ENCODE measurements around the gene MAML2. TPM values are rescaled to one million over a fixed set of nuclear protein-coding genes. Genes with fewer than 3 reads are reported as not detected.

Gene MAML2
- total and polyA plus RNA-seq, 2 experiments from 2014 or later, result 2.0 to 7.1 TPM

DNA sequence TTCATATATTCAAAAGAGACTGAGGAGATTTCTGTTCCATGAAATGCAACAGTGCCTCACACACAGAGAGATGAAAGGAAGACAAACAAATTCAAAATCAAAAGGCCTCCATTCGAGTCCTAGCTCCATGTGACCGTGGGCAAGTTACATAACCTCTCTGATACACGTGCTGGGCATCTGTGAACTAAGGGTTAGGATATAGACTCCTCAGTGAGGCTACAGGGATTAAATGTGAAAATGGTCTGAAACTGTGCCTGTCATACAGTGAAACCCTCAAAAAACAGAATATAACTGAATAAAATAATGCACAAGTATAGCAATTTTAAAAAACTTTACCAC, 307.3 kb downstream of the MAML2 start:
- Mint-ChIP-seq H3K4me3 (no peak overlapping the region), H3K27ac (no peak overlapping the region), H3K36me3 (ENCODE audit: low read depth) (no peaks in the 10 kb centered on the region), H3K4me1 (peaks cover 13% of the 10 kb centered on the region), H3K27me3 (ENCODE audit: insufficient read depth, low read depth, poor library complexity) (no peaks in the 10 kb centered on the region), H3K9me3 (no peaks in the 10 kb centered on the region)
- Histone ChIP-seq H3K27ac (ENCODE audit: low read depth) (no peak overlapping the region), H3K79me2 (replicated peaks; ENCODE audit: insufficient read depth) (no peaks in the 10 kb centered on the region), H3K36me3 (ENCODE audit: insufficient read depth) (no peaks in the 10 kb centered on the region), H3K9me2 (ENCODE audit: insufficient read depth) (no peaks in the 10 kb centered on the region), H4K20me1 (replicated peaks; ENCODE audit: insufficient read depth) (no peaks in the 10 kb centered on the region), H3K4me1 (ENCODE audit: insufficient read depth) (peaks cover 7% of the 10 kb centered on the region; the same call in 1 of the 2 replicates), H3K27me3 (ENCODE audit: insufficient read depth) (no peaks in the 10 kb centered on the region), H3K4me3 (no peak overlapping the region), H3F3A (replicated peaks; ENCODE audit: low read depth) (no peaks in the 10 kb centered on the region), H2AFZ (no peak overlapping the region), H3K4me2 (no peak overlapping the region)
- TF ChIP-seq EZH2 (IDR thresholded peaks at IDR 0.05; ENCODE audit: low read depth, unreplicated experiment), result no peak
- no peak for TF ChIP-seq STAT1 (IDR thresholded peaks at IDR 0.05; ENCODE audit: unreplicated experiment)
- TF ChIP-seq, protein P1, sequence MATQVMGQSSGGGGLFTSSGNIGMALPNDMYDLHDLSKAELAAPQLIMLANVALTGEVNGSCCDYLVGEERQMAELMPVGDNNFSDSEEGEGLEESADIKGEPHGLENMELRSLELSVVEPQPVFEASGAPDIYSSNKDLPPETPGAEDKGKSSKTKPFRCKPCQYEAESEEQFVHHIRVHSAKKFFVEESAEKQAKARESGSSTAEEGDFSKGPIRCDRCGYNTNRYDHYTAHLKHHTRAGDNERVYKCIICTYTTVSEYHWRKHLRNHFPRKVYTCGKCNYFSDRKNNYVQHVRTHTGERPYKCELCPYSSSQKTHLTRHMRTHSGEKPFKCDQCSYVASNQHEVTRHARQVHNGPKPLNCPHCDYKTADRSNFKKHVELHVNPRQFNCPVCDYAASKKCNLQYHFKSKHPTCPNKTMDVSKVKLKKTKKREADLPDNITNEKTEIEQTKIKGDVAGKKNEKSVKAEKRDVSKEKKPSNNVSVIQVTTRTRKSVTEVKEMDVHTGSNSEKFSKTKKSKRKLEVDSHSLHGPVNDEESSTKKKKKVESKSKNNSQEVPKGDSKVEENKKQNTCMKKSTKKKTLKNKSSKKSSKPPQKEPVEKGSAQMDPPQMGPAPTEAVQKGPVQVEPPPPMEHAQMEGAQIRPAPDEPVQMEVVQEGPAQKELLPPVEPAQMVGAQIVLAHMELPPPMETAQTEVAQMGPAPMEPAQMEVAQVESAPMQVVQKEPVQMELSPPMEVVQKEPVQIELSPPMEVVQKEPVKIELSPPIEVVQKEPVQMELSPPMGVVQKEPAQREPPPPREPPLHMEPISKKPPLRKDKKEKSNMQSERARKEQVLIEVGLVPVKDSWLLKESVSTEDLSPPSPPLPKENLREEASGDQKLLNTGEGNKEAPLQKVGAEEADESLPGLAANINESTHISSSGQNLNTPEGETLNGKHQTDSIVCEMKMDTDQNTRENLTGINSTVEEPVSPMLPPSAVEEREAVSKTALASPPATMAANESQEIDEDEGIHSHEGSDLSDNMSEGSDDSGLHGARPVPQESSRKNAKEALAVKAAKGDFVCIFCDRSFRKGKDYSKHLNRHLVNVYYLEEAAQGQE (IDR thresholded peaks at IDR 0.05; ENCODE audit: unreplicated experiment), result no peak
- TF ChIP-seq NANOG (IDR thresholded peaks at IDR 0.05; ENCODE audit: borderline replicate concordance), result no peak
- TF ChIP-seq, protein P2, sequence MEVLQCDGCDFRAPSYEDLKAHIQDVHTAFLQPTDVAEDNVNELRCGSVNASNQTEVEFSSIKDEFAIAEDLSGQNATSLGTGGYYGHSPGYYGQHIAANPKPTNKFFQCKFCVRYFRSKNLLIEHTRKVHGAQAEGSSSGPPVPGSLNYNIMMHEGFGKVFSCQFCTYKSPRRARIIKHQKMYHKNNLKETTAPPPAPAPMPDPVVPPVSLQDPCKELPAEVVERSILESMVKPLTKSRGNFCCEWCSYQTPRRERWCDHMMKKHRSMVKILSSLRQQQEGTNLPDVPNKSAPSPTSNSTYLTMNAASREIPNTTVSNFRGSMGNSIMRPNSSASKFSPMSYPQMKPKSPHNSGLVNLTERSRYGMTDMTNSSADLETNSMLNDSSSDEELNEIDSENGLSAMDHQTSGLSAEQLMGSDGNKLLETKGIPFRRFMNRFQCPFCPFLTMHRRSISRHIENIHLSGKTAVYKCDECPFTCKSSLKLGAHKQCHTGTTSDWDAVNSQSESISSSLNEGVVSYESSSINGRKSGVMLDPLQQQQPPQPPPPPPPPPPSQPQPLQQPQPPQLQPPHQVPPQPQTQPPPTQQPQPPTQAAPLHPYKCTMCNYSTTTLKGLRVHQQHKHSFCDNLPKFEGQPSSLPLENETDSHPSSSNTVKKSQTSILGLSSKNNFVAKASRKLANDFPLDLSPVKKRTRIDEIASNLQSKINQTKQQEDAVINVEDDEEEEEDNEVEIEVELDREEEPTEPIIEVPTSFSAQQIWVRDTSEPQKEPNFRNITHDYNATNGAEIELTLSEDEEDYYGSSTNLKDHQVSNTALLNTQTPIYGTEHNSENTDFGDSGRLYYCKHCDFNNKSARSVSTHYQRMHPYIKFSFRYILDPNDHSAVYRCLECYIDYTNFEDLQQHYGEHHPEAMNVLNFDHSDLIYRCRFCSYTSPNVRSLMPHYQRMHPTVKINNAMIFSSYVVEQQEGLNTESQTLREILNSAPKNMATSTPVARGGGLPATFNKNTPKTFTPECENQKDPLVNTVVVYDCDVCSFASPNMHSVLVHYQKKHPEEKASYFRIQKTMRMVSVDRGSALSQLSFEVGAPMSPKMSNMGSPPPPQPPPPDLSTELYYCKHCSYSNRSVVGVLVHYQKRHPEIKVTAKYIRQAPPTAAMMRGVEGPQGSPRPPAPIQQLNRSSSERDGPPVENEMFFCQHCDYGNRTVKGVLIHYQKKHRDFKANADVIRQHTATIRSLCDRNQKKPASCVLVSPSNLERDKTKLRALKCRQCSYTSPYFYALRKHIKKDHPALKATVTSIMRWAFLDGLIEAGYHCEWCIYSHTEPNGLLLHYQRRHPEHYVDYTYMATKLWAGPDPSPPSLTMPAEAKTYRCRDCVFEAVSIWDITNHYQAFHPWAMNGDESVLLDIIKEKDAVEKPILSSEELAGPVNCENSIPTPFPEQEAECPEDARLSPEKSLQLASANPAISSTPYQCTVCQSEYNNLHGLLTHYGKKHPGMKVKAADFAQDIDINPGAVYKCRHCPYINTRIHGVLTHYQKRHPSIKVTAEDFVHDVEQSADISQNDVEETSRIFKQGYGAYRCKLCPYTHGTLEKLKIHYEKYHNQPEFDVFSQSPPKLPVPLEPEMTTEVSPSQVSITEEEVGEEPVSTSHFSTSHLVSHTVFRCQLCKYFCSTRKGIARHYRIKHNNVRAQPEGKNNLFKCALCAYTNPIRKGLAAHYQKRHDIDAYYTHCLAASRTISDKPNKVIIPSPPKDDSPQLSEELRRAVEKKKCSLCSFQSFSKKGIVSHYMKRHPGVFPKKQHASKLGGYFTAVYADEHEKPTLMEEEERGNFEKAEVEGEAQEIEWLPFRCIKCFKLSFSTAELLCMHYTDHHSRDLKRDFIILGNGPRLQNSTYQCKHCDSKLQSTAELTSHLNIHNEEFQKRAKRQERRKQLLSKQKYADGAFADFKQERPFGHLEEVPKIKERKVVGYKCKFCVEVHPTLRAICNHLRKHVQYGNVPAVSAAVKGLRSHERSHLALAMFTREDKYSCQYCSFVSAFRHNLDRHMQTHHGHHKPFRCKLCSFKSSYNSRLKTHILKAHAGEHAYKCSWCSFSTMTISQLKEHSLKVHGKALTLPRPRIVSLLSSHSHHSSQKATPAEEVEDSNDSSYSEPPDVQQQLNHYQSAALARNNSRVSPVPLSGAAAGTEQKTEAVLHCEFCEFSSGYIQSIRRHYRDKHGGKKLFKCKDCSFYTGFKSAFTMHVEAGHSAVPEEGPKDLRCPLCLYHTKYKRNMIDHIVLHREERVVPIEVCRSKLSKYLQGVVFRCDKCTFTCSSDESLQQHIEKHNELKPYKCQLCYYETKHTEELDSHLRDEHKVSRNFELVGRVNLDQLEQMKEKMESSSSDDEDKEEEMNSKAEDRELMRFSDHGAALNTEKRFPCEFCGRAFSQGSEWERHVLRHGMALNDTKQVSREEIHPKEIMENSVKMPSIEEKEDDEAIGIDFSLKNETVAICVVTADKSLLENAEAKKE (CRISPR knock-in tag; IDR thresholded peaks at IDR 0.05), result no peak
- no peak for TF ChIP-seq POLR2AphosphoS5 (IDR thresholded peaks at IDR 0.05; ENCODE audit: low read depth)
- no peak for TF ChIP-seq ZNF114 (CRISPR knock-in tag; IDR thresholded peaks at IDR 0.05)
- no peak for TF ChIP-seq JUNB (IDR thresholded peaks at IDR 0.05; ENCODE audit: unreplicated experiment)
- TF ChIP-seq, protein P3, sequence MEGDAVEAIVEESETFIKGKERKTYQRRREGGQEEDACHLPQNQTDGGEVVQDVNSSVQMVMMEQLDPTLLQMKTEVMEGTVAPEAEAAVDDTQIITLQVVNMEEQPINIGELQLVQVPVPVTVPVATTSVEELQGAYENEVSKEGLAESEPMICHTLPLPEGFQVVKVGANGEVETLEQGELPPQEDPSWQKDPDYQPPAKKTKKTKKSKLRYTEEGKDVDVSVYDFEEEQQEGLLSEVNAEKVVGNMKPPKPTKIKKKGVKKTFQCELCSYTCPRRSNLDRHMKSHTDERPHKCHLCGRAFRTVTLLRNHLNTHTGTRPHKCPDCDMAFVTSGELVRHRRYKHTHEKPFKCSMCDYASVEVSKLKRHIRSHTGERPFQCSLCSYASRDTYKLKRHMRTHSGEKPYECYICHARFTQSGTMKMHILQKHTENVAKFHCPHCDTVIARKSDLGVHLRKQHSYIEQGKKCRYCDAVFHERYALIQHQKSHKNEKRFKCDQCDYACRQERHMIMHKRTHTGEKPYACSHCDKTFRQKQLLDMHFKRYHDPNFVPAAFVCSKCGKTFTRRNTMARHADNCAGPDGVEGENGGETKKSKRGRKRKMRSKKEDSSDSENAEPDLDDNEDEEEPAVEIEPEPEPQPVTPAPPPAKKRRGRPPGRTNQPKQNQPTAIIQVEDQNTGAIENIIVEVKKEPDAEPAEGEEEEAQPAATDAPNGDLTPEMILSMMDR (conservative IDR thresholded peaks at IDR 0.05; ENCODE audit: low read depth in 2 of 2), result no peak
- no peak for TF ChIP-seq ZNF331 (CRISPR knock-in tag; IDR thresholded peaks at IDR 0.05; ENCODE audit: low read depth)
- TF ChIP-seq CREB1 (CRISPR knock-in tag; IDR thresholded peaks at IDR 0.05; ENCODE audit: low read depth), result no peak
- TF ChIP-seq, protein P4, sequence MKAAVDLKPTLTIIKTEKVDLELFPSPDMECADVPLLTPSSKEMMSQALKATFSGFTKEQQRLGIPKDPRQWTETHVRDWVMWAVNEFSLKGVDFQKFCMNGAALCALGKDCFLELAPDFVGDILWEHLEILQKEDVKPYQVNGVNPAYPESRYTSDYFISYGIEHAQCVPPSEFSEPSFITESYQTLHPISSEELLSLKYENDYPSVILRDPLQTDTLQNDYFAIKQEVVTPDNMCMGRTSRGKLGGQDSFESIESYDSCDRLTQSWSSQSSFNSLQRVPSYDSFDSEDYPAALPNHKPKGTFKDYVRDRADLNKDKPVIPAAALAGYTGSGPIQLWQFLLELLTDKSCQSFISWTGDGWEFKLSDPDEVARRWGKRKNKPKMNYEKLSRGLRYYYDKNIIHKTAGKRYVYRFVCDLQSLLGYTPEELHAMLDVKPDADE (IDR thresholded peaks at IDR 0.05), result no peak
- TF ChIP-seq EZH2phosphoT487 (IDR thresholded peaks at IDR 0.05; ENCODE audit: unreplicated experiment), result no peak
- DNase-seq (ENCODE audit: low spot score) (no peak), ATAC-seq (no peak)

All from GM23338 (cell line).